ENCODE results near the gene APOE. TPM values are rescaled to one million over a fixed set of nuclear protein-coding genes. Genes with fewer than 3 reads are reported as not detected.

The APOE gene
- total and polyA plus RNA-seq, 5 experiments from 2014 or later: 2.9 to 3.6 TPM; not detected in 3

GRCh38 chr19:44949550-44949949 is 44.0 kb downstream of the APOE start:
- H3K36me3 Mint-ChIP-seq: peaks cover 0 to 10% (median 0%) of the 10 kb centered on the region in 3 donors
- H3K9me3 Mint-ChIP-seq: no peaks in the 10 kb centered on the region
- ATAC-seq (no peak), DNase-seq (no peak)
- POLR2A ChIA-PET: no interaction called here
- H3K4me3 Mint-ChIP-seq: no peak overlapping the region
- no peaks in the 10 kb centered on the region for H3K27me3 Mint-ChIP-seq
- no peak overlapping the region for H3K27ac Mint-ChIP-seq
- peaks cover 3 to 14% (median 10%) of the 10 kb centered on the region in 4 donors for H3K4me1 Mint-ChIP-seq

GRCh38 chr19:44951179-44952159 is 45.9 kb downstream of the APOE start:
- POLR2A ChIA-PET: interaction anchor here (1.0 kb wide), 1 partner anchor 50 kb away, joined by 4 read pairs; the partner anchor contains the start of gene RELB
- peak overlapping the region in 4 of 10 donors; percentile 1 to 50 (median 25) for H3K4me3 Mint-ChIP-seq
- peak overlapping the region in 4 of 10 donors; percentile 0 to 76 (median 54) for H3K27ac Mint-ChIP-seq
- H3K36me3 Mint-ChIP-seq: peaks cover 0 to 10% (median 0%) of the 10 kb centered on the region in 3 donors
- H3K9me3 Mint-ChIP-seq: no peaks in the 10 kb centered on the region
- no peaks in the 10 kb centered on the region for H3K27me3 Mint-ChIP-seq
- peaks cover 12 to 29% (median 21%) of the 10 kb centered on the region in 4 donors for H3K4me1 Mint-ChIP-seq
- DNase-seq (peak; percentile 23 to 86 (median 62)), ATAC-seq (no peak)

GRCh38 chr19:44954278-44954648 is 48.7 kb downstream of the APOE start:
- Mint-ChIP-seq H3K27ac (peak overlapping the region; percentile 94 to 99 (median 98)), H3K4me1 (peaks cover 22 to 55% (median 42%) of the 10 kb centered on the region in 4 donors), H3K36me3 (peaks cover 0 to 13% (median 0%) of the 10 kb centered on the region in 3 donors), H3K4me3 (peak overlapping the region; percentile 94 to 100 (median 97)), H3K27me3 (no peaks in the 10 kb centered on the region), H3K9me3 (no peaks in the 10 kb centered on the region)
- POLR2A ChIA-PET: interaction anchor here (0.8 to 2.4 kb wide), 10 partner anchors 11 to 452 kb away, joined by 3 to 16 read pairs (median 4); partner anchors contain the start of genes BLOC1S3, CLASRP, RELB and TOMM40
- DNase-seq (no peak), ATAC-seq (peak in 1 of 2 donors; percentile 7)

- H3K27me3 Mint-ChIP-seq: no peaks in the 10 kb centered on the region
- peaks cover 0 to 15% (median 0%) of the 10 kb centered on the region in 3 donors for H3K36me3 Mint-ChIP-seq
- peak; percentile 93 to 98 (median 96) for DNase-seq
- ATAC-seq: peak; percentile 91 to 95
- H3K4me3 Mint-ChIP-seq: peak within 1 kb of the TSS; percentile 94 to 100 (median 97)
- H3K9me3 Mint-ChIP-seq: no peaks in the 10 kb centered on the region
- POLR2A ChIA-PET: interaction anchor here (0.8 to 2.4 kb wide), 10 partner anchors 11 to 451 kb away, joined by 3 to 16 read pairs (median 4); partner anchors contain the start of genes BLOC1S3, CLASRP, RELB and TOMM40
- peak within 1 kb of the TSS; percentile 94 to 99 (median 98) for H3K27ac Mint-ChIP-seq
- H3K4me1 Mint-ChIP-seq: peaks cover 25 to 60% (median 47%) of the 10 kb centered on the region in 4 donors
These were observed 49.3 kb downstream of the APOE start, which contains the start of gene CLPTM1 for GRCh38 chr19:44954649-44955504. Gene CLPTM1, plus strand, starts transcription at chr19:44955380. Its CDS starts 16 bp downstream, at chr19:44955396.

- peaks cover 33 to 68% (median 56%) of the 10 kb centered on the region in 4 donors for H3K4me1 Mint-ChIP-seq
- POLR2A ChIA-PET: interaction anchor here (0.5 to 2.4 kb wide), 7 partner anchors 13 to 450 kb away, joined by 3 to 16 read pairs (median 4); partner anchors contain the start of genes BLOC1S3, GEMIN7, RELB and TOMM40
These were observed 50.2 kb downstream of the APOE start for GRCh38 chr19:44955505-44956439.

GRCh38 chr19:44957526-44957925 is 51.9 kb downstream of the APOE start:
- ATAC-seq (no peak), DNase-seq (no peak)
- Mint-ChIP-seq H3K9me3 (no peaks in the 10 kb centered on the region), H3K27me3 (no peaks in the 10 kb centered on the region), H3K36me3 (peaks cover 0 to 27% (median 0%) of the 10 kb centered on the region in 3 donors), H3K27ac (peak overlapping the region in 8 of 10 donors; percentile 29 to 98 (median 68)), H3K4me1 (peaks cover 33 to 78% (median 56%) of the 10 kb centered on the region in 4 donors), H3K4me3 (peak overlapping the region in 7 of 10 donors; percentile 50 to 97 (median 95))
- POLR2A ChIA-PET: interaction anchor here (0.5 to 1.2 kb wide), 2 partner anchors 19 to 43 kb away, joined by 4 read pairs; partner anchors contain the start of gene RELB

More at GRCh38 chr19:44955505-44956439, 50.2 kb downstream of the APOE start:
- Mint-ChIP-seq H3K27me3 (no peaks in the 10 kb centered on the region), H3K36me3 (peaks cover 0 to 18% (median 0%) of the 10 kb centered on the region in 3 donors), H3K9me3 (no peaks in the 10 kb centered on the region), H3K4me3 (peak overlapping the region; percentile 89 to 99 (median 96)), H3K27ac (peak overlapping the region; percentile 88 to 99 (median 95))
- no peak for DNase-seq
- ATAC-seq: peak; percentile 18 to 22

GRCh38 chr19:44958090-44958489 is 52.5 kb downstream of the APOE start:
- ATAC-seq (no peak), DNase-seq (no peak)
- Mint-ChIP-seq H3K9me3 (no peaks in the 10 kb centered on the region), H3K4me1 (peaks cover 33 to 78% (median 56%) of the 10 kb centered on the region in 4 donors), H3K36me3 (peaks cover 0 to 31% (median 0%) of the 10 kb centered on the region in 3 donors), H3K27me3 (no peaks in the 10 kb centered on the region), H3K4me3 (peak overlapping the region in 5 of 10 donors; percentile 0 to 97 (median 39)), H3K27ac (peak overlapping the region in 7 of 10 donors; percentile 29 to 60 (median 49))
- POLR2A ChIA-PET: interaction anchor here (0.5 to 1.2 kb wide), 2 partner anchors 19 to 43 kb away, joined by 4 read pairs; partner anchors contain the start of gene RELB

Other genes starting within 250 kb of the APOE start
- gene CEACAM19, start 234.3 kb upstream of the APOE start, total RNA-seq: 1 to 10 TPM; 1.9 to 3.6 TPM
- under 1 TPM in 1 of 3 donors, not detected in 2; 0.14 TPM for gene CEACAM19, start 234.3 kb upstream of the APOE start, polyA plus RNA-seq
- not detected for gene CEACAM16, start 206.6 kb upstream of the APOE start, total RNA-seq
- gene CEACAM16, start 206.6 kb upstream of the APOE start, polyA plus RNA-seq: not detected
- 1 to 10 TPM; 5.9 to 7.7 TPM for gene BCL3, start 157.1 kb upstream of the APOE start, total RNA-seq
- gene BCL3, start 157.1 kb upstream of the APOE start, polyA plus RNA-seq: 1 to 10 TPM; 3.2 to 6.2 (median 3.5) TPM
- gene CBLC, start 127.9 kb upstream of the APOE start, total RNA-seq: not detected
- gene CBLC, start 127.9 kb upstream of the APOE start, polyA plus RNA-seq: under 1 TPM in 1 of 3 donors, not detected in 2; 0.14 TPM
- not detected for gene BCAM, start 96.7 kb upstream of the APOE start, total RNA-seq
- gene BCAM, start 96.7 kb upstream of the APOE start, polyA plus RNA-seq: not detected
- under 1 TPM; 0.42 to 0.93 TPM for gene NECTIN2, start 59.5 kb upstream of the APOE start, total RNA-seq
- under 1 TPM in 1 of 3 donors, not detected in 2; 0.47 TPM for gene NECTIN2, start 59.5 kb upstream of the APOE start, polyA plus RNA-seq
- gene TOMM40, start 14.5 kb upstream of the APOE start, total RNA-seq: 10 to 100 TPM; 39.3 to 41.4 TPM
- 10 to 100 TPM; 32.0 to 42.3 (median 33.7) TPM for gene TOMM40, start 14.5 kb upstream of the APOE start, polyA plus RNA-seq
- gene APOC1, start 8.8 kb downstream of the APOE start, total RNA-seq: 1 to 10 TPM in 1 of 2 experiments, not detected in 1; 1.4 TPM
- gene APOC1, start 8.8 kb downstream of the APOE start, polyA plus RNA-seq: not detected
- gene APOC4, start 36.4 kb downstream of the APOE start, total RNA-seq: not detected
- gene APOC4, start 36.4 kb downstream of the APOE start, polyA plus RNA-seq: not detected
- gene APOC2, start 40.3 kb downstream of the APOE start, total RNA-seq: not detected
- gene APOC2, start 40.3 kb downstream of the APOE start, polyA plus RNA-seq: not detected
- 10 to 100 TPM; 73.8 to 76.0 TPM for gene CLPTM1, start 49.6 kb downstream of the APOE start, total RNA-seq
- 10 to 100 TPM; 13.2 to 20.6 (median 14.9) TPM for gene CLPTM1, start 49.6 kb downstream of the APOE start, polyA plus RNA-seq
- gene RELB, start 95.7 kb downstream of the APOE start, total RNA-seq: 10 to 100 TPM; 30.2 to 41.6 TPM
- 10 to 100 TPM in 1 of 3 donors, 1 to 10 TPM in 2; 6.7 to 17.2 (median 8.3) TPM for gene RELB, start 95.7 kb downstream of the APOE start, polyA plus RNA-seq
- 100 to 1,000 TPM; 141 to 150 TPM for gene CLASRP, start 133.2 kb downstream of the APOE start, total RNA-seq
- 1 to 10 TPM; 2.0 to 6.7 (median 5.3) TPM for gene CLASRP, start 133.2 kb downstream of the APOE start, polyA plus RNA-seq
- 1 to 10 TPM; 2.3 to 2.4 TPM for gene ZNF296, start 170.7 kb downstream of the APOE start, total RNA-seq
- gene ZNF296, start 170.7 kb downstream of the APOE start, polyA plus RNA-seq: 1 to 10 TPM; 1.0 to 1.6 (median 1.1) TPM
- 10 to 100 TPM; 13.5 to 19.8 TPM for gene GEMIN7, start 173.5 kb downstream of the APOE start, total RNA-seq
- gene GEMIN7, start 173.5 kb downstream of the APOE start, polyA plus RNA-seq: 10 to 100 TPM; 44.2 to 70.0 (median 50.3) TPM
- gene PPP1R37, start 187.4 kb downstream of the APOE start, total RNA-seq: 10 to 100 TPM; 32.9 to 33.3 TPM
- 1 to 10 TPM in 1 of 3 donors, under 1 TPM in 2; 0.40 to 2.0 (median 0.83) TPM for gene PPP1R37, start 187.4 kb downstream of the APOE start, polyA plus RNA-seq